DND-41 (cell line): ENCODE data around the gene GRID1.

Source experiments
- CTCF ChIP-seq: IDR thresholded peaks from 2 replicates; pipeline ENCODE4 v1.5.1; 2012; ENCODE audit warnings: borderline replicate concordance, low read length, moderate library complexity, mild to moderate bottlenecking; ENCODE audit not compliant: poor library complexity, severe bottlenecking; ENCODE audit errors: extremely low read depth
- EZH2 ChIP-seq: IDR thresholded peaks from 3 replicates; pipeline ENCODE4 v1.6.1; 2012; ENCODE audit warnings: borderline replicate concordance, low read depth, mild to moderate bottlenecking, moderate library complexity, low read length, inconsistent platforms; ENCODE audit not compliant: severe bottlenecking

GRCh38 chr10:86046845-86047460 lies 319.6 kb downstream of the GRID1 start:
- TF ChIP-seq CTCF (no peak), EZH2 (no peak)
